K562 (cell line): ENCODE results near the gene PTPRM.

ENCODE experiments used
- CTCF ChIP-seq, 3 experiments: IDR thresholded peaks in 2 of 3; conservative IDR thresholded peaks in 1 of 3; 2 replicates each; pipeline ENCODE4 v1.5.1; 2011 to 2012; ENCODE audit warnings: low read length in 3 of 3, mild to moderate bottlenecking in 3 of 3, control low read depth in 2 of 3, improper control_type of control experiment in 1 of 3, inconsistent platforms in 1 of 3, low read depth in 1 of 3, mixed read lengths in 1 of 3, moderate library complexity in 1 of 3; ENCODE audit not compliant: insufficient read depth in 2 of 3
- FOXK1 ChIP-seq: sonication (generic); formaldehyde crosslinking; IDR thresholded peaks from 2 replicates; pipeline ENCODE4 v1.8.0; 2022; ENCODE audit warnings: missing genetic modification reagents, mild to moderate bottlenecking, borderline replicate concordance
- GTF2B ChIP-seq: IDR thresholded peaks from 2 replicates; pipeline ENCODE4 v1.6.1; 2011; ENCODE audit not compliant: insufficient read length; ENCODE audit errors: extremely low read depth
- RAD21 ChIP-seq, 2 experiments: fragments of 250-450 bp in 1 of 2; fragments of 450-650 bp in 1 of 2; sonication (Bioruptor Pico) in 1 of 2; formaldehyde crosslinking in 1 of 2; IDR thresholded peaks in 1 of 2; conservative IDR thresholded peaks in 1 of 2; 2 replicates each; pipeline versions ENCODE4 v1.4.0 to v1.8.0; 2020 to 2022; ENCODE audit warnings: mild to moderate bottlenecking in 2 of 2, moderate library complexity in 1 of 2

- TF ChIP-seq CTCF (IDR thresholded peaks at IDR 0.05 in 2 of 3, conservative IDR thresholded peaks at IDR 0.05 in 1 of 3; ENCODE audit: insufficient read depth in 2 of 3, low read depth in 1 of 3, low read length in 3 of 3) = no peak
- no peak for TF ChIP-seq FOXK1 (CRISPR knock-in tag)
- TF ChIP-seq GTF2B = no peak
- no peak for TF ChIP-seq RAD21 (CRISPR knock-in tag; conservative IDR thresholded peaks at IDR 0.05 in 1 of 2, IDR thresholded peaks at IDR 0.05 in 1 of 2)
Observed at GRCh38 chr18:7770908-7771307, 203.8 kb downstream of the PTPRM start.
